IPS-18a (cell line): Measurements from ENCODE around the gene PYCR2.

ENCODE experiments used
- H3K27ac ChIP-seq: one replicate; pipeline ENCODE4 v1.5.1; 2013; ENCODE audit warnings: low read length
- H3K27me3 ChIP-seq: one replicate; pipeline ENCODE4 v1.6.1; 2013; ENCODE audit warnings: mild to moderate bottlenecking, low read length; ENCODE audit not compliant: control insufficient read depth, insufficient read depth
- H3K36me3 ChIP-seq: one replicate; pipeline ENCODE4 v1.6.1; 2013; ENCODE audit warnings: low read depth, low read length; ENCODE audit not compliant: control insufficient read depth
- H3K4me1 ChIP-seq: one replicate; pipeline ENCODE4 v1.6.1; 2013; ENCODE audit warnings: low read depth, low read length; ENCODE audit not compliant: control insufficient read depth
- H3K4me3 ChIP-seq: one replicate; pipeline ENCODE4 v1.5.1; 2013; ENCODE audit warnings: low read length
- H3K9ac ChIP-seq: one replicate; pipeline ENCODE4 v1.6.1; 2013; ENCODE audit warnings: mild to moderate bottlenecking, low read length, moderate library complexity
- H3K9me3 ChIP-seq: one replicate; pipeline ENCODE4 v1.6.1; 2013; ENCODE audit warnings: low read depth, low read length; ENCODE audit not compliant: control insufficient read depth

Gene PYCR2

DNA sequence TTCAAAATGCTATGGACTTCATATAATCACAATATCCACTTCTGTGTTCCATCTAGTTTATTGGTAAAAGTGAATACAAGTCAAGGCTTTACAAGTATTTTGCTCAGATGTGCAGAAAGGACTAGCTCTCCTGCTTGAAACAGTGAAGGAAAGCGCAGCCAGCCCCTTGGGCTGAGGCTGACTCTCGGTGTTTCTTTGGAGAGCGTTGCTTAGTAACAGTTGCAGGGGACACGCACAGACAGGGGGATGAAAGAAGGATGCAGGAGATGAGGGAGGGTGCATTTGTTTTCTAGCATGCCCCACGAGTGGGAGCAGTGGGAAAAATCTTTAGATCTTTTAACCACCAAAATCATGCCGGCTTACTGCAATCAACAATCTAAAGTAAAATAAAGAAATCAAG lies 9.1 kb downstream of the PYCR2 start:
- no peak overlapping the region for H3K9ac ChIP-seq
- H3K4me1 ChIP-seq: peaks cover 3% of the 10 kb centered on the region
- H3K27me3 ChIP-seq: peaks cover 4% of the 10 kb centered on the region
- H3K9me3 ChIP-seq: no peaks in the 10 kb centered on the region
- peaks cover 17% of the 10 kb centered on the region for H3K36me3 ChIP-seq
- H3K27ac ChIP-seq: no peak overlapping the region
- H3K4me3 ChIP-seq: no peak overlapping the region

DNA sequence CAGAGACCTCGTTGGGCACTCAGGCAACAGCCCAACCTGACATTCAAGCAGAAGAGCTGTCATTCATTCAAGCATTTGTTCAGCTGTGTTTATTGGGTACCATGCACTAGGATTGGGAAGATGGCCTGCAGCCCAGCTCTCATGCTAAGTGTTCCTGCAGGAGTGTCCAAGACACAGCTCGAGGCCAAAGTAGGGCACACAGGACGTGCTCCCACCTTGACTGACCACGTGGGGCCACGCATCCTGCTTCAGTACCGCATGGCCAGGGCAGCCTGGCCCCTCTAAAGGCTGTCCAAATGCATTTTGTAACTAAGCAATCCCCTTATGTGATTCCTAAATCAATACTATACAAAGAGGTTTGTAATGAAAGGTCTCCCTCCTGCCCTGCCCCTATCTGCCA lies 9.7 kb downstream of the PYCR2 start:
- Histone ChIP-seq H3K27me3 (peaks cover 4% of the 10 kb centered on the region), H3K36me3 (peaks cover 11% of the 10 kb centered on the region), H3K27ac (no peak overlapping the region), H3K4me3 (no peak overlapping the region), H3K9me3 (no peaks in the 10 kb centered on the region), H3K4me1 (peaks cover 3% of the 10 kb centered on the region), H3K9ac (no peak overlapping the region)

GRCh38 chr1:225911191-225912130 lies 12.6 kb downstream of the PYCR2 start:
- peaks cover 4% of the 10 kb centered on the region for H3K27me3 ChIP-seq
- H3K4me3 ChIP-seq: no peak overlapping the region
- H3K36me3 ChIP-seq: no peaks in the 10 kb centered on the region
- H3K9me3 ChIP-seq: no peaks in the 10 kb centered on the region
- peaks cover 3% of the 10 kb centered on the region for H3K4me1 ChIP-seq
- no peak overlapping the region for H3K9ac ChIP-seq
- H3K27ac ChIP-seq: no peak overlapping the region

DNA sequence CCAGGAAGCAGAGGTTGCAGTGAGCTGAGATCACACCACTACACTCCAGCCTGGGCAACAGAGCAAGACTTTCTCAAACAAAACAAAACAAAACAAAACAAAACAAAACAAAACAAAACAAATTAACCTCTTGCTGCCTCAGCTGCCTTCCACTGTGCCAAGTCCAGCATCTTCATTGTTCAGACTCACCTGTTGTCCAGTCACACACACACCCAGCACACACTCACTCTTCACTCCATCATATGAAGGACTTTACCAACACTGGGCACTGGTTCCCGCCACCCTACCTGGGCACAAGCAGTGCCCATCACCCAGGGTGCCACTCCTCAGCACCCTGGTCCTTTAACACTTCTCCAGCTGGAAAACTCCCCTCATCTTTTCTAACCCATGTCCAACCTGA lies 14.6 kb downstream of the PYCR2 start:
- Histone ChIP-seq H3K27me3 (peaks cover 4% of the 10 kb centered on the region), H3K4me3 (no peak overlapping the region), H3K4me1 (peaks cover 3% of the 10 kb centered on the region), H3K36me3 (no peaks in the 10 kb centered on the region), H3K9me3 (no peaks in the 10 kb centered on the region), H3K9ac (no peak overlapping the region), H3K27ac (no peak overlapping the region)

GRCh38 chr1:225908773-225909172 lies 15.3 kb downstream of the PYCR2 start:
- no peaks in the 10 kb centered on the region for H3K9me3 ChIP-seq
- no peak overlapping the region for H3K4me3 ChIP-seq
- H3K4me1 ChIP-seq: peaks cover 3% of the 10 kb centered on the region
- H3K9ac ChIP-seq: no peak overlapping the region
- H3K27ac ChIP-seq: no peak overlapping the region
- H3K27me3 ChIP-seq: peaks cover 4% of the 10 kb centered on the region
- no peaks in the 10 kb centered on the region for H3K36me3 ChIP-seq

- no peak overlapping the region for H3K9ac ChIP-seq
- peaks cover 3% of the 10 kb centered on the region for H3K4me1 ChIP-seq
- H3K27ac ChIP-seq: no peak overlapping the region
- no peak overlapping the region for H3K4me3 ChIP-seq
- peaks cover 4% of the 10 kb centered on the region for H3K27me3 ChIP-seq
- H3K36me3 ChIP-seq: no peaks in the 10 kb centered on the region
- no peaks in the 10 kb centered on the region for H3K9me3 ChIP-seq
Measured at GRCh38 chr1:225908013-225908640, 15.9 kb downstream of the PYCR2 start.

DNA sequence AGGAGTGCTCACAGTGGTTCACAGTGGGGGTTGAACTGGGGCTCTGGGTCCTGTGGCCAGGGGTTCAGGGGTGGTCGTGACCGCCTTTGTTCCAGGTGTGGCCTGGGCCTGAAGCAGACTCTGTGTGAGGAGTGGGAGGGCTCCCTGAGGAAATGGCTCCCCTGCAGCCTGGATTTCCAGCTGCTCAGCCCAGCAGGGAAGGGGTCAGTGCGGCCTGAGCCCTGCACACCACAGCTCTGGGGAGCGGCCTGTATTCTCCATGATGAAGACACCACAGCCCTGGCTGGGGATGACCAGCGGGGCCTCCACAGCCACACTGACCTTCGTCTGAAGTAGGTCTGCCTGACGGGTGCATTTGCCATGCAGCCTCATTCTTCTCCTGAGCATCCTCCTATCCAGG lies 16.7 kb downstream of the PYCR2 start:
- Histone ChIP-seq H3K9ac (no peak overlapping the region), H3K4me1 (peaks cover 3% of the 10 kb centered on the region), H3K4me3 (no peak overlapping the region), H3K36me3 (no peaks in the 10 kb centered on the region), H3K27ac (no peak overlapping the region), H3K27me3 (peaks cover 4% of the 10 kb centered on the region), H3K9me3 (no peaks in the 10 kb centered on the region)

- Histone ChIP-seq H3K9me3 (no peaks in the 10 kb centered on the region), H3K4me3 (no peak overlapping the region), H3K27ac (no peak overlapping the region), H3K27me3 (peaks cover 1% of the 10 kb centered on the region), H3K9ac (no peak overlapping the region), H3K4me1 (no peaks in the 10 kb centered on the region), H3K36me3 (no peaks in the 10 kb centered on the region)
Measured at GRCh38 chr1:225906467-225906866, 17.6 kb downstream of the PYCR2 start.

GRCh38 chr1:225903623-225904022 lies 20.4 kb downstream of the PYCR2 start:
- Histone ChIP-seq H3K9ac (no peak overlapping the region), H3K36me3 (no peaks in the 10 kb centered on the region), H3K4me3 (no peak overlapping the region), H3K4me1 (peaks cover 10% of the 10 kb centered on the region), H3K27me3 (no peaks in the 10 kb centered on the region), H3K9me3 (no peaks in the 10 kb centered on the region), H3K27ac (no peak overlapping the region)

GRCh38 chr1:225899044-225899925 lies 24.8 kb downstream of the PYCR2 start:
- peak overlapping the region; percentile 20 for H3K9ac ChIP-seq
- peaks cover 16% of the 10 kb centered on the region for H3K4me1 ChIP-seq
- H3K27ac ChIP-seq: peak overlapping the region; percentile 65

More at GRCh38 chr1:225899044-225899925, 24.8 kb downstream of the PYCR2 start:
- H3K27me3 ChIP-seq: no peaks in the 10 kb centered on the region
- peak overlapping the region; percentile 15 for H3K4me3 ChIP-seq
- no peaks in the 10 kb centered on the region for H3K36me3 ChIP-seq
- H3K9me3 ChIP-seq: no peaks in the 10 kb centered on the region
